CD14-positive monocyte (primary cell): ENCODE data around the gene ZEB2. TPM values are rescaled to one million over a fixed set of nuclear protein-coding genes. Genes with fewer than 3 reads are reported as not detected.

Experiments used
- DNase-seq, 3 donors: peaks; one replicate each; pipeline ENCODE4 v3.0.0-alpha.2; 2011 to 2022
- H2AFZ ChIP-seq: 2 replicates; pipeline ENCODE4 v1.6.0; 2012; ENCODE audit warnings: mild to moderate bottlenecking, low read depth, low read length, inconsistent platforms; ENCODE audit not compliant: insufficient read depth, poor library complexity, severe bottlenecking
- H3K27ac ChIP-seq, 2 donors: 1 replicate in 1 of 2; 2 replicates in 1 of 2; pipeline ENCODE4 v1.5.1; 2012 to 2013; ENCODE audit warnings: low read length in 2 of 2, control low read depth in 1 of 2, inconsistent platforms in 1 of 2, low read depth in 1 of 2, mild to moderate bottlenecking in 1 of 2
- H3K27me3 ChIP-seq, 2 donors: one replicate each; pipeline versions ENCODE4 v1.6.0 to v1.6.1; 2011 to 2013; ENCODE audit warnings: low read length in 2 of 2; ENCODE audit not compliant: control insufficient read depth in 2 of 2, insufficient read depth in 2 of 2
- H3K36me3 ChIP-seq, 2 donors: replicated peaks in 1 of 2; 1 replicate in 1 of 2; 2 replicates in 1 of 2; pipeline versions ENCODE4 v1.5.1 to v1.6.1; 2012 to 2013; ENCODE audit warnings: low read length in 2 of 2, control low read depth in 1 of 2, inconsistent platforms in 1 of 2, mild to moderate bottlenecking in 1 of 2; ENCODE audit not compliant: insufficient read depth in 2 of 2, control insufficient read depth in 1 of 2
- H3K4me1 ChIP-seq, 2 donors: 1 replicate in 1 of 2; 2 replicates in 1 of 2; pipeline versions ENCODE4 v1.5.1 to v1.6.1; 2012 to 2013; ENCODE audit warnings: low read length in 2 of 2, control low read depth in 1 of 2, inconsistent platforms in 1 of 2, mild to moderate bottlenecking in 1 of 2, moderate library complexity in 1 of 2; ENCODE audit not compliant: insufficient read depth in 2 of 2, control insufficient read depth in 1 of 2
- H3K4me2 ChIP-seq: replicated peaks from 2 replicates; pipeline ENCODE3; 2012; ENCODE audit warnings: low read length, moderate library complexity, mild to moderate bottlenecking; ENCODE audit not compliant: poor library complexity, severe bottlenecking; ENCODE audit errors: extremely low read depth
- H3K4me3 ChIP-seq, 3 experiments: fragments of 200-600 bp in 1 of 3; sonication (generic) in 1 of 3; replicated peaks in 1 of 3; 1 replicate in 2 of 3; 2 replicates in 1 of 3; pipeline ENCODE4 v1.5.1; 2011 to 2013; ENCODE audit warnings: low read length in 3 of 3, mild to moderate bottlenecking in 3 of 3, control low read depth in 2 of 3, low read depth in 2 of 3, inconsistent platforms in 1 of 3, moderate library complexity in 1 of 3
- H3K79me2 ChIP-seq: 2 replicates; pipeline ENCODE4 v1.6.0; 2012; ENCODE audit warnings: mild to moderate bottlenecking, control low read depth, inconsistent platforms, low read length, moderate library complexity; ENCODE audit not compliant: insufficient read depth
- H3K9ac ChIP-seq: 2 replicates; pipeline ENCODE4 v1.6.0; 2017; ENCODE audit warnings: low read length, mild to moderate bottlenecking; ENCODE audit not compliant: insufficient read depth, poor library complexity, severe bottlenecking
- H3K9me3 ChIP-seq, 2 donors: replicated peaks in 1 of 2; 1 replicate in 1 of 2; 2 replicates in 1 of 2; pipeline versions ENCODE4 v1.5.1 to v1.6.1; 2012 to 2013; ENCODE audit warnings: low read length in 2 of 2, control low read depth in 1 of 2; ENCODE audit not compliant: control insufficient read depth in 1 of 2, insufficient read depth in 1 of 2
- H4K20me1 ChIP-seq: 2 replicates; pipeline ENCODE4 v1.6.0; 2012; ENCODE audit warnings: mild to moderate bottlenecking, low read length, control low read depth, moderate library complexity; ENCODE audit not compliant: insufficient read depth
- H3K27ac Mint-ChIP-seq, 7 donors: one replicate each; pipeline ENCODE4 v1.8.0; 2020; ENCODE audit warnings: mild to moderate bottlenecking in 7 of 7, mixed read lengths in 7 of 7, moderate library complexity in 6 of 7, inconsistent platforms in 2 of 7
- H3K27me3 Mint-ChIP-seq, 3 donors: one replicate each; pipeline ENCODE4 v1.8.0; 2021 to 2022; ENCODE audit warnings: low read depth in 3 of 3, mild to moderate bottlenecking in 3 of 3, mixed read lengths in 3 of 3, moderate library complexity in 3 of 3, inconsistent platforms in 1 of 3
- H3K36me3 Mint-ChIP-seq, 2 donors: one replicate each; pipeline ENCODE4 v1.8.0; 2020; ENCODE audit warnings: mixed read lengths in 2 of 2, inconsistent platforms in 1 of 2, mild to moderate bottlenecking in 1 of 2
- H3K4me1 Mint-ChIP-seq: one replicate; pipeline ENCODE4 v1.8.0; 2020; ENCODE audit warnings: mild to moderate bottlenecking, mixed read lengths
- H3K4me3 Mint-ChIP-seq, 2 donors: one replicate each; pipeline ENCODE4 v1.8.0; 2020; ENCODE audit warnings: mild to moderate bottlenecking in 2 of 2, mixed read lengths in 2 of 2, moderate library complexity in 1 of 2
- H3K9me3 Mint-ChIP-seq, 7 donors: one replicate each; pipeline ENCODE4 v1.8.0; 2020 to 2022; ENCODE audit warnings: mixed read lengths in 7 of 7, mild to moderate bottlenecking in 6 of 7, moderate library complexity in 6 of 7, inconsistent platforms in 2 of 7
- WGBS: methylation state at CpG from one replicate; pipeline ENCODE4 v1.1.5; 2013; ENCODE audit warnings: missing lambda C conversion rate; ENCODE audit not compliant: insufficient coverage; 5-methylcytosine and 5-hydroxymethylcytosine counted together
- intact Hi-C, 2 donors: fragments of 100-400 bp; cut with micrococcal nuclease; formaldehyde crosslinking; loops; one replicate each; pipeline versions ENCODE4 v1.15.0 to v1.15.1; 2023
- polyA plus RNA-seq, 3 donors: library from polyadenylated mRNA; depleted of rRNA in 1 of 3; unstranded in 2 of 3; stranded (reverse) in 1 of 3; fragments of 300-500 nt in 2 of 3; fragments of >200 nt in 1 of 3; fragmentation: Illumina TruSeq in 2 of 3; gene quantifications; 1 replicate in 2 of 3; 2 replicates in 1 of 3; pipeline ENCODE4 v1.2.3, GENCODE V29; 2012 to 2021
- TF ChIP-seq, protein P1 (sequence below): fragments of 200-600 bp; IDR thresholded peaks from one replicate; pipeline ENCODE4 v1.8.0; 2022; ENCODE audit warnings: antibody characterized with exemption, mild to moderate bottlenecking

The ZEB2 gene
- polyA plus RNA-seq, 3 donors = 76.8 to 325 (median 93.8) TPM

DNA sequence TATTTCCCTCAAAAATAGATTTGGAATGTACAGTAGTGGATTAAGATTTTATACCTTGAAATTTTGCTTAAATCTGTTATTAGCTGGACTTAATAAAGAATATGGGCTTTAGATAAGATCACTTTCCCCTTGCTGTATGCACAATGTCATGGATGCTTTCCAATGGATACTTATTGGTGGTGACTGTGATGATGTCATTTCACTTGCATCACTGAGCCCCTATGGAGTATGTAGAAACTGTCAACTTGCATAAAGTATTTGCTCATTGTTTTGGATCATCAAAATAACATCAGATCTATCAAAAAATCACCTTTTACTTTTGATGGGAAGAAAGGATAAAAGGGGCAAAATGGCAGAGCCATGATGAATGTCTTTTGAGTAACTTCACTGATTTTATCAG is 112.7 kb downstream of the ZEB2 start:
- Histone ChIP-seq H3K9me3 (no peaks in the 10 kb centered on the region), H3K27me3 (no peaks in the 10 kb centered on the region), H2AFZ (no peak overlapping the region), H3K79me2 (peaks cover 96% of the 10 kb centered on the region), H3K4me3 (no peak overlapping the region), H3K4me1 (peaks cover under 1 to 23% of the 10 kb centered on the region in 2 donors), H4K20me1 (peaks cover 99% of the 10 kb centered on the region), H3K36me3 (peaks cover 91 to 98% of the 10 kb centered on the region in 2 donors), H3K4me2 (no peak overlapping the region), H3K9ac (no peak overlapping the region), H3K27ac (peak overlapping the region in 1 of 2 donors; percentile 54)
- Mint-ChIP-seq H3K36me3 (peaks cover 77 to 97% of the 10 kb centered on the region in 2 donors), H3K4me1 (peaks cover 15% of the 10 kb centered on the region), H3K4me3 (no peak overlapping the region), H3K9me3 (no peaks in the 10 kb centered on the region), H3K27ac (peak overlapping the region in 3 of 7 donors; percentile 49 to 60 (median 58)), H3K27me3 (peaks cover 0 to 1% (median 0%) of the 10 kb centered on the region in 3 donors)
- peak in 1 of 3 donors; percentile 36 for DNase-seq
- TF ChIP-seq, protein P1, sequence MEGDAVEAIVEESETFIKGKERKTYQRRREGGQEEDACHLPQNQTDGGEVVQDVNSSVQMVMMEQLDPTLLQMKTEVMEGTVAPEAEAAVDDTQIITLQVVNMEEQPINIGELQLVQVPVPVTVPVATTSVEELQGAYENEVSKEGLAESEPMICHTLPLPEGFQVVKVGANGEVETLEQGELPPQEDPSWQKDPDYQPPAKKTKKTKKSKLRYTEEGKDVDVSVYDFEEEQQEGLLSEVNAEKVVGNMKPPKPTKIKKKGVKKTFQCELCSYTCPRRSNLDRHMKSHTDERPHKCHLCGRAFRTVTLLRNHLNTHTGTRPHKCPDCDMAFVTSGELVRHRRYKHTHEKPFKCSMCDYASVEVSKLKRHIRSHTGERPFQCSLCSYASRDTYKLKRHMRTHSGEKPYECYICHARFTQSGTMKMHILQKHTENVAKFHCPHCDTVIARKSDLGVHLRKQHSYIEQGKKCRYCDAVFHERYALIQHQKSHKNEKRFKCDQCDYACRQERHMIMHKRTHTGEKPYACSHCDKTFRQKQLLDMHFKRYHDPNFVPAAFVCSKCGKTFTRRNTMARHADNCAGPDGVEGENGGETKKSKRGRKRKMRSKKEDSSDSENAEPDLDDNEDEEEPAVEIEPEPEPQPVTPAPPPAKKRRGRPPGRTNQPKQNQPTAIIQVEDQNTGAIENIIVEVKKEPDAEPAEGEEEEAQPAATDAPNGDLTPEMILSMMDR = no peak
- intact Hi-C loops = no loop called here

DNA sequence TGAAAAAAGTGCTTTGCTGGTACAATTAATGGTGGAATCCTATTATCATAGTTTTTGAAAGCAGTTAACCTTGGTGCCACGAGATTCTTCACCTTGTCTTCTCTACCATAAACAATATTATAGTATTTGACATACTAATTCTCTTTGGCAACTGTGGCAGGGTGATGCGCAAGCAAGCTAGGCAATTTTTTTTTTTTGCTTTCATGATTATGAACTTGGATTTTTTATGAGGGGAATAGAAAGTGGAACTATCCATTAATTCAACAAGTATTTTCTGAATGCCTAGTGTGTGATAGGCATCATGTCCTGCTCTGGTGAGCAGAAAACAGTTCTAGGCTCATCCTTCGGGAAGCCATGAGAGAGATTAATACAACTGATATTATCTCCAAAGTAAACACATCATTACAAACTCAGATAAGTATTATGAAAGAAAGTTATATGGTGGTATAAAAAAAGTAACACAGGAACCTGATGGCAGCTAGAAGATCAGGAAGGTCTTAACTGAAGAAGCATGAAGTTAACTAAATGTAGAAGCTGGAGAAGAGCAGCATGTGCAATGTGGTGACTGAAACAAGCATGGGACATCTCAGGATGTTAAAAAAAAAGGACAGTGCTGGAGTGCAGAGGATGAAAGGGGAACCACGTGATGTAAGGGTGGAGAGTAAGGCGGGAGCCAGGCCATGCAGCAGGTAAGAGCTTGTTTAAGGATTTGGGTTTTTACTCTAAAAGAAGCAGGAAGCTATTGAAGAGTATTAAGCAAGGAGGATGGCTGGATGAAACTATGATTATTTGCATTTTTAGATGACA is 113.7 kb downstream of the ZEB2 start:
- peaks cover 92 to 98% of the 10 kb centered on the region in 2 donors for H3K36me3 ChIP-seq
- Mint-ChIP-seq H3K9me3 (no peaks in the 10 kb centered on the region), H3K4me3 (no peak overlapping the region), H3K27ac (peak overlapping the region; percentile 12 to 84 (median 75)), H3K4me1 (peaks cover 15% of the 10 kb centered on the region), H3K36me3 (peaks cover 79 to 97% of the 10 kb centered on the region in 2 donors), H3K27me3 (peaks cover 0 to 1% (median 0%) of the 10 kb centered on the region in 3 donors)
- intact Hi-C loops = no loop called here
- DNase-seq = no peak
- peaks cover 0 to 22% of the 10 kb centered on the region in 2 donors for H3K4me1 ChIP-seq
- peaks cover 96% of the 10 kb centered on the region for H3K79me2 ChIP-seq
- H3K9me3 ChIP-seq = no peaks in the 10 kb centered on the region
- peaks cover 99% of the 10 kb centered on the region for H4K20me1 ChIP-seq
- H3K4me3 ChIP-seq = no peak overlapping the region
- no peak overlapping the region for H3K9ac ChIP-seq
- H3K27ac ChIP-seq = peak overlapping the region in 1 of 2 donors; percentile 54
- TF ChIP-seq, protein P1 = no peak
- H2AFZ ChIP-seq = no peak overlapping the region
- no peak overlapping the region for H3K4me2 ChIP-seq
- H3K27me3 ChIP-seq = no peaks in the 10 kb centered on the region
- 51% methylated on average over 2 of the region's 5 CpGs for WGBS
